HepG2 (cell line): ENCODE results near the gene POU6F2. TPM values are rescaled to one million over a fixed set of nuclear protein-coding genes. Genes with fewer than 3 reads are reported as not detected.

Experiments
- ATAC-seq: fragments of 200-7000 bp; cut with Tn5 transposase; 3 replicates; pipeline ENCODE4 v1.9.1; 2020; ENCODE audit warnings: mild to moderate bottlenecking, moderate library complexity
- BruUV-seq: library from RNA; stranded (reverse); fragments of 400-500 nt; replicated peaks from 2 replicates; lab custom pipeline; 2021; lab: Mats Ljungman, UMichigan
- CTCF ChIA-PET: fragments of 300-600 bp; formaldehyde crosslinking; extraction: SDS; loops from one replicate; lab custom pipeline; 2021; ENCODE audit warnings: low total read pairs, inconsistent platforms, low intra/inter-chr PET ratio; lab: Yijun Ruan, JAX
- POLR2A ChIA-PET: fragments of 350-600 bp; sonication (Branson Sonifier 250); formaldehyde crosslinking; loops from one replicate; lab custom pipeline; 2020; ENCODE audit warnings: antibody characterized with exemption, inconsistent platforms; lab: Yijun Ruan, JAX
- DNase-seq: peaks from one replicate; pipeline ENCODE4 v3.0.0-alpha.2; 2015; ENCODE audit warnings: low spot score
- FAIRE-seq: peaks from 3 replicates; lab custom pipeline; 2011; peaks lifted over from hg19 to GRCh38; lab: Jason Lieb, UNC
- H2AFZ ChIP-seq: one replicate; pipeline ENCODE4 v1.6.1; 2011; ENCODE audit warnings: low read length, inconsistent platforms
- H3K27ac ChIP-seq: fragments of 300-600 bp; 3 replicates; pipeline ENCODE4 v1.8.0; 2011; ENCODE audit warnings: mixed run types, mild to moderate bottlenecking, mixed read lengths, low read length, inconsistent platforms; ENCODE audit not compliant: insufficient read depth; ENCODE audit errors: extremely low read length
- H3K27me3 ChIP-seq, 2 experiments: fragments of 200-600 bp in 1 of 2; 2 replicates in 1 of 2; 3 replicates in 1 of 2; pipeline versions ENCODE4 v1.6.0 to v1.8.0; 2011; ENCODE audit warnings: low read length in 2 of 2, mild to moderate bottlenecking in 2 of 2, moderate library complexity in 2 of 2, inconsistent platforms in 1 of 2; ENCODE audit not compliant: insufficient read depth in 2 of 2, control insufficient read depth in 1 of 2
- H3K36me3 ChIP-seq, 2 experiments: fragments of 200-600 bp in 1 of 2; replicated peaks in 1 of 2; 2 replicates in 1 of 2; 3 replicates in 1 of 2; pipeline versions ENCODE4 v1.5.1 to v1.8.0; 2011; ENCODE audit warnings: low read length in 2 of 2, inconsistent platforms in 1 of 2; ENCODE audit not compliant: insufficient read depth in 2 of 2, control insufficient read depth in 1 of 2
- H3K4me1 ChIP-seq: 2 replicates; pipeline ENCODE4 v1.5.1; 2012; ENCODE audit warnings: low read length, inconsistent platforms; ENCODE audit not compliant: insufficient read depth
- H3K4me2 ChIP-seq: 2 replicates; pipeline ENCODE4 v1.6.0; 2011; ENCODE audit warnings: low read depth, low read length, inconsistent platforms
- H3K4me3 ChIP-seq, 3 experiments: fragments of 200-600 bp in 1 of 3; sonication (generic), shearing (Covaris generic) in 1 of 3; replicated peaks in 1 of 3; 2 replicates each; pipeline ENCODE4 v1.5.1; 2011 to 2016; ENCODE audit warnings: low read length in 3 of 3, inconsistent platforms in 2 of 3, low read depth in 2 of 3, mild to moderate bottlenecking in 2 of 3, control low read depth in 1 of 3, mixed read lengths in 1 of 3; ENCODE audit not compliant: insufficient read depth in 1 of 3
- H3K79me2 ChIP-seq: one replicate; pipeline ENCODE4 v1.6.1; 2011; ENCODE audit warnings: low read length, inconsistent platforms; ENCODE audit not compliant: insufficient read depth
- H3K9ac ChIP-seq: 2 replicates; pipeline ENCODE4 v1.6.0; 2011; ENCODE audit warnings: mild to moderate bottlenecking, low read depth, low read length, inconsistent platforms; ENCODE audit not compliant: insufficient read depth
- H3K9me3 ChIP-seq: 2 replicates; pipeline ENCODE4 v1.5.1; 2012; ENCODE audit warnings: mild to moderate bottlenecking, low read length
- H4K20me1 ChIP-seq: 2 replicates; pipeline ENCODE4 v1.6.0; 2011; ENCODE audit warnings: inconsistent platforms, mild to moderate bottlenecking, low read length, moderate library complexity; ENCODE audit not compliant: insufficient read depth
- GLMP ChIP-seq: sonication (generic); formaldehyde crosslinking; IDR thresholded peaks from 2 replicates; pipeline ENCODE4 v1.9.0; 2021; ENCODE audit warnings: missing genetic modification reagents, mild to moderate bottlenecking, borderline replicate concordance
- ZGPAT ChIP-seq: IDR thresholded peaks from 2 replicates; pipeline ENCODE4 v1.6.1; 2016; ENCODE audit warnings: mild to moderate bottlenecking
- WGBS: methylation state at CpG from one replicate; pipeline ENCODE4 v1.1.6; 2017; ENCODE audit warnings: low lambda C conversion rate; 5-methylcytosine and 5-hydroxymethylcytosine counted together
- in situ Hi-C: cut with HindIII; loops from 2 replicates; pipeline ENCODE4 v1.10.0; 2017; ENCODE audit warnings: low pct_unique_long_range_greater_than_20kb; ENCODE audit not compliant: extremely low pct_ligation_motif_present
- intact Hi-C: fragments of 100-400 bp; cut with micrococcal nuclease; formaldehyde crosslinking; loops from one replicate; pipeline ENCODE4 v1.10.0; 2022; ENCODE audit not compliant: unreplicated experiment
- polyA plus RNA-seq, 8 experiments: library from polyadenylated mRNA; depleted of rRNA in 3 of 8; stranded (reverse) in 7 of 8; unstranded in 1 of 8; fragments of >200 nt; fragmentation: Illumina TruSeq in 4 of 8; extraction: Trizol in 4 of 8; gene quantifications; 2 replicates each; pipeline versions ENCODE4 v1.2.1 to v1.2.3, GENCODE V29; 2011 to 2016; ENCODE audit warnings: low read depth in 4 of 8, missing spikeins in 1 of 8, mixed read lengths in 1 of 8; ENCODE audit not compliant: insufficient read depth in 1 of 8
- total RNA-seq, 5 experiments: library from RNA; depleted of rRNA; stranded (reverse); fragments of >200 nt; fragmentation: Illumina TruSeq; extraction: Trizol; gene quantifications; 2 replicates each; pipeline ENCODE4 v1.2.3, GENCODE V29; 2016; ENCODE audit warnings: low read depth in 1 of 5

Gene POU6F2
- total and polyA plus RNA-seq, 2 of the 13 experiments (the other 11 are each of a cell fraction or from before 2014, with no cell fraction given), result not detected

- POLR2A ChIA-PET, result no interaction called here
- TF ChIP-seq GLMP (CRISPR knock-in tag), result no peak
- Histone ChIP-seq H3K9me3 (no peaks in the 10 kb centered on the region), H3K4me1 (no peaks in the 10 kb centered on the region), H3K4me3 (no peak overlapping the region), H3K79me2 (no peaks in the 10 kb centered on the region), H4K20me1 (no peaks in the 10 kb centered on the region), H3K27me3 (0 out of 5 replicates have a peak, but pooled peaks cover 0 to 8% of the 10 kb centered on the region in 2 experiments), H3K9ac (no peak overlapping the region), H2AFZ (no peak overlapping the region), H3K36me3 (no peaks in the 10 kb centered on the region), H3K27ac (no peak overlapping the region), H3K4me2 (no peak overlapping the region)
- WGBS, result 43% methylated on average over 4 of the region's 5 CpGs
- no peak for FAIRE-seq
- intact Hi-C loops (no loop called here), in situ Hi-C loops (no loop called here)
- no peak for DNase-seq
- no peak for ATAC-seq
- CTCF ChIA-PET, result no interaction called here
- BruUV-seq, result no TSS peak
These were observed 256.3 kb downstream of the POU6F2 start for GRCh38 chr7:39233851-39234529.

- no peak for TF ChIP-seq ZGPAT (CRISPR knock-in tag)
- H2AFZ ChIP-seq, result no peak overlapping the region
- no peaks in the 10 kb centered on the region for H3K9me3 ChIP-seq
- H3K36me3 ChIP-seq, result no peaks in the 10 kb centered on the region
- in situ Hi-C loops (no loop called here), intact Hi-C loops (no loop called here)
- FAIRE-seq, result no peak
- H3K9ac ChIP-seq, result no peak overlapping the region
- H3K27me3 ChIP-seq, result 0 out of 5 replicates have a peak, but pooled peaks cover 0 to 8% of the 10 kb centered on the region in 2 experiments
- H3K4me3 ChIP-seq, result no peak overlapping the region
- ATAC-seq, result no peak
- BruUV-seq, result no TSS peak
- H4K20me1 ChIP-seq, result no peaks in the 10 kb centered on the region
- no peaks in the 10 kb centered on the region for H3K4me1 ChIP-seq
- H3K27ac ChIP-seq, result no peak overlapping the region
- CTCF ChIA-PET, result no interaction called here
- no peak overlapping the region for H3K4me2 ChIP-seq
- no peaks in the 10 kb centered on the region for H3K79me2 ChIP-seq
- no peak for DNase-seq
- POLR2A ChIA-PET, result no interaction called here
- WGBS, result 40% methylated on average over 12 of the region's 12 CpGs
These were observed 260.6 kb downstream of the POU6F2 start for GRCh38 chr7:39238234-39238869.
